Upper lobe of left lung (tissue), 4 donors: Measurements from ENCODE around the gene TLX3.

Experiments
- CTCF ChIP-seq, 6 experiments: fragments of 450-650 bp in 4 of 6; fragments of 200-600 bp in 2 of 6; sonication (generic) in 2 of 6; IDR thresholded peaks; one replicate each; pipeline ENCODE4 v1.5.1; 2016 to 2019; ENCODE audit warnings: antibody characterized with exemption in 6 of 6
- POLR2A ChIP-seq, 4 donors: fragments of 450-650 bp; IDR thresholded peaks; one replicate each; pipeline ENCODE4 v1.5.1; 2016 to 2017; ENCODE audit warnings: antibody characterized with exemption in 4 of 4, mild to moderate bottlenecking in 2 of 4
- POLR2AphosphoS5 ChIP-seq, 2 donors: sonication (generic); formaldehyde crosslinking; IDR thresholded peaks; one replicate each; pipeline ENCODE4 v1.5.1; 2017; ENCODE audit warnings: antibody characterized with exemption in 2 of 2

DNA sequence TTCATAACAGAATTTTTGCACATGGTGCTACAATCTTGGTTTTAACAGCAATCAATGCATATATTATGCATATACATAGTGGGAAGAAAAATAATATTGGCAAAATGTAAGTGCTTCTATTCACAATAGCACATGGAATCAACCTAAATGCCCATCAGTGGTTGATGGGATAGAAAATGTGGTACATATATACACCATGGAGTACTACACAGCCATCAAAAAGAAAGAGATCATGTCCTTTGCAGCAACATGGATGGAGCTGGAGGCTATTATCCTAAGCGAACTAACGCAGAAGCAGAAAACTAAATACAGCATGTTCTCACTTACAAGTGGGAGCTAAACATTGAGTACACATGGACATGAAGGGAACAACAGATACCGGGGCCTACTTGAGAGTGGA, 37.2 kb upstream of the TLX3 start:
- no peak for TF ChIP-seq CTCF (IDR thresholded peaks at IDR 0.05)
- TF ChIP-seq POLR2AphosphoS5 (IDR thresholded peaks at IDR 0.05) = no peak
- TF ChIP-seq POLR2A (IDR thresholded peaks at IDR 0.05) = no peak
